Measurements from ENCODE around the gene DDX60. TPM values are rescaled to one million over a fixed set of nuclear protein-coding genes. Genes with fewer than 3 reads are reported as not detected.
"Not testable (repeated sequence)": the region's sequence is repeated elsewhere in the genome, so short reads cannot be mapped to it uniquely, and the experiment has no call there.

DDX60 gene
- polyA plus RNA-seq, 1 donor from 2014 or later: not detected

GRCh38 chr4:168335621-168336020, 17.1 kb upstream of the DDX60 start:
- H3K27me3 ChIP-seq (ENCODE audit: insufficient read depth, low read depth, low read length): no peaks in the 10 kb centered on the region
- H3K9me2 ChIP-seq (ENCODE audit: insufficient read depth, low read length): no peaks in the 10 kb centered on the region
- H3K9ac ChIP-seq (ENCODE audit: low read length): no peak overlapping the region
- H4K20me1 ChIP-seq (ENCODE audit: insufficient read depth): no peaks in the 10 kb centered on the region
- no peak overlapping the region for H2AFZ ChIP-seq (ENCODE audit: low read depth, low read length)
- H3K36me3 ChIP-seq (ENCODE audit: insufficient read depth, low read length): no peaks in the 10 kb centered on the region
- H3K4me2 ChIP-seq (ENCODE audit: low read length): no peak overlapping the region
- H3K9me3 ChIP-seq (ENCODE audit: low read length): no peaks in the 10 kb centered on the region
- no peak overlapping the region for H3K4me3 ChIP-seq (ENCODE audit: low read length)
- no peaks in the 10 kb centered on the region for H3K79me2 ChIP-seq (replicated peaks; ENCODE audit: insufficient read depth, low read length)
- TF ChIP-seq REST (IDR thresholded peaks at IDR 0.05; ENCODE audit: borderline replicate concordance): no peak
- no peak for TF ChIP-seq RAD21 (conservative IDR thresholded peaks at IDR 0.05)
- TF ChIP-seq SMC3 (conservative IDR thresholded peaks at IDR 0.05; ENCODE audit: poor library complexity): no peak
- no peak for TF ChIP-seq TAF1 (IDR thresholded peaks at IDR 0.05; ENCODE audit: low read depth)
- TF ChIP-seq MXI1 (conservative IDR thresholded peaks at IDR 0.05; ENCODE audit: poor library complexity, severe bottlenecking): no peak
- no peak for TF ChIP-seq EP300 (conservative IDR thresholded peaks at IDR 0.05; ENCODE audit: poor library complexity, severe bottlenecking)
- TF ChIP-seq EZH2 (IDR thresholded peaks at IDR 0.05; ENCODE audit: borderline replicate concordance, insufficient read depth, low read length, poor library complexity, severe bottlenecking): no peak
- TF ChIP-seq, protein P1, sequence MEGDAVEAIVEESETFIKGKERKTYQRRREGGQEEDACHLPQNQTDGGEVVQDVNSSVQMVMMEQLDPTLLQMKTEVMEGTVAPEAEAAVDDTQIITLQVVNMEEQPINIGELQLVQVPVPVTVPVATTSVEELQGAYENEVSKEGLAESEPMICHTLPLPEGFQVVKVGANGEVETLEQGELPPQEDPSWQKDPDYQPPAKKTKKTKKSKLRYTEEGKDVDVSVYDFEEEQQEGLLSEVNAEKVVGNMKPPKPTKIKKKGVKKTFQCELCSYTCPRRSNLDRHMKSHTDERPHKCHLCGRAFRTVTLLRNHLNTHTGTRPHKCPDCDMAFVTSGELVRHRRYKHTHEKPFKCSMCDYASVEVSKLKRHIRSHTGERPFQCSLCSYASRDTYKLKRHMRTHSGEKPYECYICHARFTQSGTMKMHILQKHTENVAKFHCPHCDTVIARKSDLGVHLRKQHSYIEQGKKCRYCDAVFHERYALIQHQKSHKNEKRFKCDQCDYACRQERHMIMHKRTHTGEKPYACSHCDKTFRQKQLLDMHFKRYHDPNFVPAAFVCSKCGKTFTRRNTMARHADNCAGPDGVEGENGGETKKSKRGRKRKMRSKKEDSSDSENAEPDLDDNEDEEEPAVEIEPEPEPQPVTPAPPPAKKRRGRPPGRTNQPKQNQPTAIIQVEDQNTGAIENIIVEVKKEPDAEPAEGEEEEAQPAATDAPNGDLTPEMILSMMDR (IDR thresholded peaks at IDR 0.05; ENCODE audit: poor library complexity, severe bottlenecking): no peak
- no peak for TF ChIP-seq POLR2AphosphoS5 (IDR thresholded peaks at IDR 0.05)
- H3F3A ChIP-seq (ENCODE audit: insufficient read depth, low read length, poor library complexity, severe bottlenecking): no peaks in the 10 kb centered on the region
- no peak overlapping the region for H3K27ac ChIP-seq (ENCODE audit: low read length)

- H3K9ac ChIP-seq (ENCODE audit: low read length): no peak overlapping the region
- no peak overlapping the region for H2AFZ ChIP-seq (ENCODE audit: low read depth, low read length)
- H3K27me3 ChIP-seq (ENCODE audit: insufficient read depth, low read depth, low read length): no peaks in the 10 kb centered on the region
- no peaks in the 10 kb centered on the region for H3K36me3 ChIP-seq (ENCODE audit: insufficient read depth, low read length)
- no peaks in the 10 kb centered on the region for H3K9me3 ChIP-seq (ENCODE audit: low read length)
- no peaks in the 10 kb centered on the region for H4K20me1 ChIP-seq (ENCODE audit: insufficient read depth)
- no peak overlapping the region for H3K4me3 ChIP-seq (ENCODE audit: low read length)
- no peak overlapping the region for H3K4me2 ChIP-seq (ENCODE audit: low read length)
- H3K79me2 ChIP-seq (replicated peaks; ENCODE audit: insufficient read depth, low read length): no peaks in the 10 kb centered on the region
- no peak overlapping the region for H3K27ac ChIP-seq (ENCODE audit: low read length)
- H3F3A ChIP-seq (ENCODE audit: insufficient read depth, low read length, poor library complexity, severe bottlenecking): no peaks in the 10 kb centered on the region
- TF ChIP-seq, protein P1 (IDR thresholded peaks at IDR 0.05; ENCODE audit: poor library complexity, severe bottlenecking): no peak
- TF ChIP-seq EZH2 (IDR thresholded peaks at IDR 0.05; ENCODE audit: borderline replicate concordance, insufficient read depth, low read length, poor library complexity, severe bottlenecking) (no peak), EP300 (conservative IDR thresholded peaks at IDR 0.05; ENCODE audit: poor library complexity, severe bottlenecking) (no peak), MXI1 (conservative IDR thresholded peaks at IDR 0.05; ENCODE audit: poor library complexity, severe bottlenecking) (no peak), SMC3 (conservative IDR thresholded peaks at IDR 0.05; ENCODE audit: poor library complexity) (no peak), TAF1 (IDR thresholded peaks at IDR 0.05; ENCODE audit: low read depth) (no peak), POLR2AphosphoS5 (IDR thresholded peaks at IDR 0.05) (no peak), REST (IDR thresholded peaks at IDR 0.05; ENCODE audit: borderline replicate concordance) (no peak), RAD21 (conservative IDR thresholded peaks at IDR 0.05) (no peak)
- no peaks in the 10 kb centered on the region for H3K9me2 ChIP-seq (ENCODE audit: insufficient read depth, low read length)
These were observed 15.5 kb upstream of the DDX60 start for GRCh38 chr4:168334053-168334452.

GRCh38 chr4:168330575-168330974, 12.0 kb upstream of the DDX60 start:
- not testable (repeated sequence) for H3K4me2 ChIP-seq (ENCODE audit: low read length); H3K9ac ChIP-seq (ENCODE audit: low read length); H3K9me3 ChIP-seq (ENCODE audit: low read length); H4K20me1 ChIP-seq (ENCODE audit: insufficient read depth); H3K4me3 ChIP-seq (ENCODE audit: low read length); H3K9me2 ChIP-seq (ENCODE audit: insufficient read depth, low read length); H3F3A ChIP-seq (ENCODE audit: insufficient read depth, low read length, poor library complexity, severe bottlenecking); H3K36me3 ChIP-seq (ENCODE audit: insufficient read depth, low read length); H2AFZ ChIP-seq (ENCODE audit: low read depth, low read length); H3K27ac ChIP-seq (ENCODE audit: low read length); H3K79me2 ChIP-seq (replicated peaks; ENCODE audit: insufficient read depth, low read length); H3K27me3 ChIP-seq (ENCODE audit: insufficient read depth, low read depth, low read length)

All from neural cell (in vitro differentiated cells).